HEK293 (cell line): Measurements from ENCODE around the gene HDGF.
A peak's percentile ranks its signal among the peaks of the same experiment; 100 is the strongest.

ENCODE experiments used
- HIC1 ChIP-seq: fragments of 450-650 bp; formaldehyde crosslinking; IDR thresholded peaks from 2 replicates; pipeline ENCODE4 v1.5.1; 2016; ENCODE audit warnings: missing biosample characterization, missing genetic modification characterization
- TRIM28 ChIP-seq: IDR thresholded peaks from 2 replicates; pipeline ENCODE4 v1.6.1; 2011; ENCODE audit warnings: low read length, control low read depth, borderline replicate concordance
- ZBTB11 ChIP-seq: fragments of 450-650 bp; formaldehyde crosslinking; conservative IDR thresholded peaks from 2 replicates; pipeline ENCODE4 v1.5.1; 2016; ENCODE audit warnings: low read depth, missing biosample characterization, missing genetic modification characterization
- ZFP41 ChIP-seq: fragments of 450-650 bp; formaldehyde crosslinking; IDR thresholded peaks from 2 replicates; pipeline ENCODE4 v1.5.1; 2016; ENCODE audit warnings: missing biosample characterization, missing genetic modification characterization, borderline replicate concordance
- ZNF10 ChIP-seq: fragments of 450-650 bp; formaldehyde crosslinking; IDR thresholded peaks from 2 replicates; pipeline ENCODE4 v1.5.1; 2017; ENCODE audit warnings: missing biosample characterization, missing genetic modification characterization
- ZNF174 ChIP-seq: fragments of 450-650 bp; formaldehyde crosslinking; IDR thresholded peaks from 2 replicates; pipeline ENCODE4 v1.5.0; 2017; ENCODE audit warnings: missing biosample characterization, mild to moderate bottlenecking, missing genetic modification characterization
- ZNF266 ChIP-seq: fragments of 450-650 bp; formaldehyde crosslinking; IDR thresholded peaks from 2 replicates; pipeline ENCODE4 v1.5.1; 2016; ENCODE audit warnings: missing biosample characterization, missing genetic modification characterization, low read depth
- ZNF350 ChIP-seq: fragments of 450-650 bp; formaldehyde crosslinking; IDR thresholded peaks from 2 replicates; pipeline ENCODE4 v1.5.0; 2017; ENCODE audit warnings: missing biosample characterization, mild to moderate bottlenecking, missing genetic modification characterization
- ZNF362 ChIP-seq: fragments of 450-650 bp; formaldehyde crosslinking; IDR thresholded peaks from 2 replicates; pipeline ENCODE4 v1.5.1; 2016; ENCODE audit warnings: missing biosample characterization, missing genetic modification characterization
- ZNF404 ChIP-seq: fragments of 450-650 bp; formaldehyde crosslinking; IDR thresholded peaks from 2 replicates; pipeline ENCODE4 v1.5.1; 2017; ENCODE audit warnings: missing biosample characterization, missing genetic modification characterization
- ZNF518A ChIP-seq: fragments of 450-650 bp; formaldehyde crosslinking; conservative IDR thresholded peaks from 2 replicates; pipeline ENCODE4 v1.5.1; 2016; ENCODE audit warnings: low read depth, missing biosample characterization, missing genetic modification characterization
- ZNF785 ChIP-seq: fragments of 450-650 bp; formaldehyde crosslinking; IDR thresholded peaks from 2 replicates; pipeline ENCODE4 v1.5.1; 2016; ENCODE audit warnings: missing biosample characterization, missing genetic modification characterization
- ZSCAN30 ChIP-seq: fragments of 450-650 bp; IDR thresholded peaks from 2 replicates; pipeline ENCODE4 v1.5.1; 2018; ENCODE audit warnings: missing biosample characterization, mild to moderate bottlenecking, missing genetic modification characterization, moderate library complexity
- TF ChIP-seq, protein P1 (sequence below): fragments of 450-650 bp; formaldehyde crosslinking; IDR thresholded peaks from 2 replicates; pipeline ENCODE4 v1.5.1; 2016; ENCODE audit warnings: missing biosample characterization, missing genetic modification characterization
- TF ChIP-seq, protein P2 (sequence below): fragments of 450-650 bp; formaldehyde crosslinking; optimal IDR thresholded peaks from 2 replicates; pipeline ENCODE3; 2016; ENCODE audit warnings: missing biosample characterization, mild to moderate bottlenecking, missing genetic modification characterization
- TF ChIP-seq, protein P3 (sequence below): fragments of 450-650 bp; formaldehyde crosslinking; IDR thresholded peaks from 2 replicates; pipeline ENCODE4 v1.5.1; 2016; ENCODE audit warnings: missing biosample characterization, missing genetic modification characterization, borderline replicate concordance

The HDGF gene

DNA sequence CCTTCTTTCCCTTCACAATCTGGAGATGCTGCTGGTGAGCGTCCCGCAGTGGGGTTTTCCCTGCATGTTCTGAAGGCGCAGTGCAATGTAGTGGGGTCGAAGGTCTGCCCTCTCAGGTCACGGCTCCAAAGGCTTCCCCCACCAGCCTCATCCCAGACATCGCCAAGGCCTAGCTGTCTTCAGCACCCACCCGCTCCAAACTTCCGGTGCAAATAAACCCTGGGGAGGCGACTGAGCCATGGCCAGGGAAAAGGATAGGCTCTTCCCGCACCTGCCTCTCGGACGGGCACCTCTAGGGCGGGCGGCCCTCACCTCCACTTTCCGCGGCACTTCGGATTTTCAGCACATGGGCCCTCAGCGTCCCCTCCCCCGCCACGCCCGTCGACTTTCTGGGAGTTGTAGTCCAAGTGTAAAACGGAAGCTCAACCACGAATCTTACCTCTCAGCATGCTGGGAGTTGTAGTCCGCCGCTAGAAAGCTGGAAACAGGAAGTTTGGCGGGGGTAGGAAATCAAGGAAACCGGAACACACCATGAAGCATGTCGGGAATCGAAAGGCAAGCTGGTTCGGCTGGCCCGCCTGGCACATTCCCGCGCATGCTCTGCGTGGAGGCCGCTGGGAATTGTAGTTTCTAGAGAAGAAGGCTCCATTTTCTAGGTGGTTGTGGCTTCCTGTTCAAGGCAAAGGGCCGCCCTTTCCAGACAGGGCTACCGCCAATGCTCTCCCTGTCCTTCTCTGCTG is 10.6 kb downstream of the HDGF start, which contains the start of gene MRPL24 (continued):
- TF ChIP-seq TRIM28 (peak; percentile 4; the same call in 1 of the 2 replicates), HIC1 (tag by site-specific recombination) (peak; percentile 52; the same call in 1 of the 2 replicates), ZNF404 (tag by site-specific recombination) (no peak), ZNF266 (no peak), ZBTB11 (peak; percentile 98), ZSCAN30 (tag by site-specific recombination) (peak; percentile 78; the same call in 1 of the 2 replicates), ZFP41 (no peak), ZNF362 (tag by site-specific recombination) (no peak), ZNF174 (tag by site-specific recombination) (no peak), ZNF785 (no peak), ZNF350 (tag by site-specific recombination) (no peak), ZNF10 (tag by site-specific recombination) (peak; percentile 64; the same call in 1 of the 2 replicates), ZNF518A (peak; percentile 81)
- TF ChIP-seq, protein P1, sequence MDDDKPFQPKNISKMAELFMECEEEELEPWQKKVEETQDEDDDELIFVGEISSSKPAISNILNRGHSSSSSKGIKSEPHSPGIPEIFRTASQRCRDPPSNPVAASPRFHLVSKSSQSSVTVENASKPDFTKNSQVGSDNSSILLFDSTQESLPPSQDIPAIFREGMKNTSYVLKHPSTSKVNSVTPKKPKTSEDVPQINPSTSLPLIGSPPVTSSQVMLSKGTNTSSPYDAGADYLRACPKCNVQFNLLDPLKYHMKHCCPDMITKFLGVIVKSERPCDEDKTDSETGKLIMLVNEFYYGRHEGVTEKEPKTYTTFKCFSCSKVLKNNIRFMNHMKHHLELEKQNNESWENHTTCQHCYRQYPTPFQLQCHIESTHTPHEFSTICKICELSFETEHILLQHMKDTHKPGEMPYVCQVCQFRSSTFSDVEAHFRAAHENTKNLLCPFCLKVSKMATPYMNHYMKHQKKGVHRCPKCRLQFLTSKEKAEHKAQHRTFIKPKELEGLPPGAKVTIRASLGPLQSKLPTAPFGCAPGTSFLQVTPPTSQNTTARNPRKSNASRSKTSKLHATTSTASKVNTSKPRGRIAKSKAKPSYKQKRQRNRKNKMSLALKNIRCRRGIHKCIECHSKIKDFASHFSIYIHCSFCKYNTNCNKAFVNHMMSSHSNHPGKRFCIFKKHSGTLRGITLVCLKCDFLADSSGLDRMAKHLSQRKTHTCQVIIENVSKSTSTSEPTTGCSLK, result no peak
- TF ChIP-seq, protein P2, sequence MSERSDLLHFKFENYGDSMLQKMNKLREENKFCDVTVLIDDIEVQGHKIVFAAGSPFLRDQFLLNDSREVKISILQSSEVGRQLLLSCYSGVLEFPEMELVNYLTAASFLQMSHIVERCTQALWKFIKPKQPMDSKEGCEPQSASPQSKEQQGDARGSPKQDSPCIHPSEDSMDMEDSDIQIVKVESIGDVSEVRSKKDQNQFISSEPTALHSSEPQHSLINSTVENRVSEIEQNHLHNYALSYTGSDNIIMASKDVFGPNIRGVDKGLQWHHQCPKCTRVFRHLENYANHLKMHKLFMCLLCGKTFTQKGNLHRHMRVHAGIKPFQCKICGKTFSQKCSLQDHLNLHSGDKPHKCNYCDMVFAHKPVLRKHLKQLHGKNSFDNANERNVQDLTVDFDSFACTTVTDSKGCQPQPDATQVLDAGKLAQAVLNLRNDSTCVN (tag by site-specific recombination), result peak; percentile 39
- TF ChIP-seq, protein P3, sequence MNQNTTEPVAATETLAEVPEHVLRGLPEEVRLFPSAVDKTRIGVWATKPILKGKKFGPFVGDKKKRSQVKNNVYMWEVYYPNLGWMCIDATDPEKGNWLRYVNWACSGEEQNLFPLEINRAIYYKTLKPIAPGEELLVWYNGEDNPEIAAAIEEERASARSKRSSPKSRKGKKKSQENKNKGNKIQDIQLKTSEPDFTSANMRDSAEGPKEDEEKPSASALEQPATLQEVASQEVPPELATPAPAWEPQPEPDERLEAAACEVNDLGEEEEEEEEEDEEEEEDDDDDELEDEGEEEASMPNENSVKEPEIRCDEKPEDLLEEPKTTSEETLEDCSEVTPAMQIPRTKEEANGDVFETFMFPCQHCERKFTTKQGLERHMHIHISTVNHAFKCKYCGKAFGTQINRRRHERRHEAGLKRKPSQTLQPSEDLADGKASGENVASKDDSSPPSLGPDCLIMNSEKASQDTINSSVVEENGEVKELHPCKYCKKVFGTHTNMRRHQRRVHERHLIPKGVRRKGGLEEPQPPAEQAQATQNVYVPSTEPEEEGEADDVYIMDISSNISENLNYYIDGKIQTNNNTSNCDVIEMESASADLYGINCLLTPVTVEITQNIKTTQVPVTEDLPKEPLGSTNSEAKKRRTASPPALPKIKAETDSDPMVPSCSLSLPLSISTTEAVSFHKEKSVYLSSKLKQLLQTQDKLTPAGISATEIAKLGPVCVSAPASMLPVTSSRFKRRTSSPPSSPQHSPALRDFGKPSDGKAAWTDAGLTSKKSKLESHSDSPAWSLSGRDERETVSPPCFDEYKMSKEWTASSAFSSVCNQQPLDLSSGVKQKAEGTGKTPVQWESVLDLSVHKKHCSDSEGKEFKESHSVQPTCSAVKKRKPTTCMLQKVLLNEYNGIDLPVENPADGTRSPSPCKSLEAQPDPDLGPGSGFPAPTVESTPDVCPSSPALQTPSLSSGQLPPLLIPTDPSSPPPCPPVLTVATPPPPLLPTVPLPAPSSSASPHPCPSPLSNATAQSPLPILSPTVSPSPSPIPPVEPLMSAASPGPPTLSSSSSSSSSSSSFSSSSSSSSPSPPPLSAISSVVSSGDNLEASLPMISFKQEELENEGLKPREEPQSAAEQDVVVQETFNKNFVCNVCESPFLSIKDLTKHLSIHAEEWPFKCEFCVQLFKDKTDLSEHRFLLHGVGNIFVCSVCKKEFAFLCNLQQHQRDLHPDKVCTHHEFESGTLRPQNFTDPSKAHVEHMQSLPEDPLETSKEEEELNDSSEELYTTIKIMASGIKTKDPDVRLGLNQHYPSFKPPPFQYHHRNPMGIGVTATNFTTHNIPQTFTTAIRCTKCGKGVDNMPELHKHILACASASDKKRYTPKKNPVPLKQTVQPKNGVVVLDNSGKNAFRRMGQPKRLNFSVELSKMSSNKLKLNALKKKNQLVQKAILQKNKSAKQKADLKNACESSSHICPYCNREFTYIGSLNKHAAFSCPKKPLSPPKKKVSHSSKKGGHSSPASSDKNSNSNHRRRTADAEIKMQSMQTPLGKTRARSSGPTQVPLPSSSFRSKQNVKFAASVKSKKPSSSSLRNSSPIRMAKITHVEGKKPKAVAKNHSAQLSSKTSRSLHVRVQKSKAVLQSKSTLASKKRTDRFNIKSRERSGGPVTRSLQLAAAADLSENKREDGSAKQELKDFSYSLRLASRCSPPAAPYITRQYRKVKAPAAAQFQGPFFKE (tag by site-specific recombination), result no peak
